NCI-H2196 (cell line): ENCODE data around the gene HOMER2.
"Not testable (repeated sequence)": the region's sequence is repeated elsewhere in the genome, so short reads cannot be mapped to it uniquely, and the experiment has no call there.

ENCODE experiments used
- DNase-seq: peaks from one replicate; lab custom pipeline; 2025; ENCODE audit not compliant: unreplicated experiment; lab: John Stamatoyannopoulos, UW

HOMER2 gene

GRCh38 chr15:82966671-82967071 is 14.2 kb upstream of the HOMER2 start:
- DNase-seq, result no peak

- no peak for DNase-seq
Measured at GRCh38 chr15:82964890-82965289, 12.4 kb upstream of the HOMER2 start.

- DNase-seq, result no peak
Measured at GRCh38 chr15:82963471-82964341, 11.2 kb upstream of the HOMER2 start.

GRCh38 chr15:82960766-82961165 is 8.2 kb upstream of the HOMER2 start:
- DNase-seq, result no peak

- DNase-seq, result no peak
Measured at GRCh38 chr15:82959423-82959822, 6.9 kb upstream of the HOMER2 start.

- DNase-seq, result no peak
Measured at GRCh38 chr15:82958638-82959037, 6.1 kb upstream of the HOMER2 start.

- DNase-seq, result no peak
Measured at GRCh38 chr15:82951472-82952157, 905 bp downstream of the HOMER2 start.

GRCh38 chr15:82950746-82951370 is 1.7 kb downstream of the HOMER2 start:
- no peak for DNase-seq

GRCh38 chr15:82950295-82950694 is 2.2 kb downstream of the HOMER2 start:
- no peak for DNase-seq

- DNase-seq, result no peak
Measured at GRCh38 chr15:82946155-82946701, 6.3 kb downstream of the HOMER2 start.

- no peak for DNase-seq
Measured at GRCh38 chr15:82945326-82945725, 7.2 kb downstream of the HOMER2 start.

- DNase-seq, result no peak
Measured at GRCh38 chr15:82944821-82945220, 7.7 kb downstream of the HOMER2 start.

- DNase-seq, result no peak
Measured at GRCh38 chr15:82944056-82944455, 8.5 kb downstream of the HOMER2 start.

GRCh38 chr15:82943176-82943575 is 9.3 kb downstream of the HOMER2 start:
- no peak for DNase-seq

- no peak for DNase-seq
Measured at GRCh38 chr15:82942691-82943090, 9.8 kb downstream of the HOMER2 start.

GRCh38 chr15:82939678-82940077 is 12.8 kb downstream of the HOMER2 start:
- DNase-seq, result not testable (repeated sequence)

GRCh38 chr15:82937712-82938058 is 14.8 kb downstream of the HOMER2 start:
- no peak for DNase-seq

GRCh38 chr15:82936966-82937711 is 15.4 kb downstream of the HOMER2 start:
- DNase-seq, result no peak

- no peak for DNase-seq
Measured at GRCh38 chr15:82935382-82935781, 17.1 kb downstream of the HOMER2 start.

GRCh38 chr15:82934100-82934880 is 18.2 kb downstream of the HOMER2 start:
- DNase-seq, result no peak
